HG03571 (cell line): Measurements from ENCODE around the gene PAK1.
A peak's percentile ranks its signal among the peaks of the same experiment; 100 is the strongest.
"Not testable (repeated sequence)": the region's sequence is repeated elsewhere in the genome, so short reads cannot be mapped to it uniquely, and the experiment has no call there.

Source experiments
- ATAC-seq: cut with Tn5 transposase; IDR thresholded peaks from one replicate; pipeline ENCODE4 v1.9.1; 2021; ENCODE audit not compliant: unreplicated experiment

The PAK1 gene

DNA sequence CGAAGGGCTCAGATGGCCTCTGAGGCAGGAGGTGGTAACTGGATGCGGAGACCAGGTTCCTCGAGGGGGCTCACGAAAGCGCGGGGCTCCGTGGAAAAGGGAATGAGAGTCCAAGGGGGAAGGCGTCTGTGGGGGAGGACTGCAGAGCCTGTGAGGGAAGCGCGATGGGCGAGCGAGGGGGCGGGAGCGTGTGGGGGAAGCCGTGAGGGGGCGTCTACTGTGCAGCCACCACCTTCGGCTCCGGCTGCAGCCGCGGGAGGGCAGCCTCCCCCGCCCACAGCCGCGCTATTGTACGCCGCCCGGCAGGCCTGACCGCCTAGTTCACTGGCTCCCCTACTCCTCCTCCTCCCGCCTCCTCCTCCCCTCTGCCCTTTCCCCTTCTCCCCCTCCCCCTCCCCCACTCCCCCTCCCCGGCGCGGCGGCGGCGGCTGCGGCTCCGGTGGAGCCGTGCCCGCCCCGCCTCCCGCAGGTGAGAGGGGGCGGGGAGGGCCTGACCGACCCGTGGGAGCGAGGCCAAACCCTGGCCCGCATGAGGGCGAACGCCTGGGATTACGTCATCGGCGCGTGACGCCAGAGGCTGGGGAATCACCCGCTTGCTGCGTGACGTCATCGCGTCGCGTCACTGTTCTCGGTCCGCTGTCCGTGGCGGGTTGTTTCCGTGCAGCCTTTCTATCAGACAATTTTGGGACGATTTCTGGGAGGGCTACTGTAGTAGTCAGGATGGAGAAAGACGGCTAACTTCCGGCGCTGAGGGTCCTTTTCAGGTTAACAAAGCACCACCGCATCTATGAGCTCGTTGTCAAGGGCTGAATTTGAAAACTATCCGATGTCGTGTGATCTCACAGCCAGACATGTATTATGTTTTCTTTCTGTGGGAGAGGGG lies at the start of gene PAK1:
Gene PAK1 (minus strand): TSS at position 294 of the 883 bp plus-strand sequence. CDS start 81,574 bp downstream, outside the sequence.
- ATAC-seq, result peak; percentile 58

DNA sequence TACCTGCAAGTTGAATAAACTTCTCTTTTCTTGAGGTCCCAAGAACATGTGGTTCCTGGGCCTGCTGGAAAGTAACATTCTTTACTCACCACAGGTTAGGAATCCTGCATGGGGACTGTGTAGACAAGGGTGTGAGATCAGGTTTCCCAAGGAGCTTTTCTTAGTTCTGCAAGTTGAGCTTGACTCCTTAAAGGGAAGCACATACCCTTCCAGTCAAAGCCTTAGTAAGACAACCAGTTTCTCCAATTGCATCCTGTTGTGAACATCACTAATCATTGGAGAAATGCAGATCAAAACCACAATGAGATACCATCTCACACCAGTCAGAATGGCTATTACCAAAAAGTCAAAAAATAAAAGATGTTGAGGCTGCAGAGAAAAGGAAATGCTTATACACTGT lies 48.3 kb upstream of the PAK1 start:
- no peak for ATAC-seq

DNA sequence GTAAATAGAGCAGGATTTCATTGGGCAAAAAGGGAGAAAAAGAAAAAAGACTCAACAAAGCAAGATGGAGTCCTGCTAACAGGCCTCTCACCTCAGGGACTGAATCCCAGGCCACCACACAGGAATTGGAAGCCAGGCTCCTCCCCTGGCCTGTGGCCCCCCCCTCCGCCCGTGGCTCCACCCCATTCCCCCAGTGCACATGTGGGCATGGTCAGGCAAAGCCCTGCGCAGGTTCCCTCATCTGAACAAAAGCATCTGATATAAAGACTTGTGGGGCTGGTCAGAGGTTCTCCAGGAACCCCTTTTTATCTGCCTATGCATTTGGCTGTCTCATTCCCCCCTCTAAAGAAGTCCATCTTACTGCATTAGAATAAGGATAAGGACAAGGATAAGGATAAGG lies 46.0 kb upstream of the PAK1 start:
- no peak for ATAC-seq

DNA sequence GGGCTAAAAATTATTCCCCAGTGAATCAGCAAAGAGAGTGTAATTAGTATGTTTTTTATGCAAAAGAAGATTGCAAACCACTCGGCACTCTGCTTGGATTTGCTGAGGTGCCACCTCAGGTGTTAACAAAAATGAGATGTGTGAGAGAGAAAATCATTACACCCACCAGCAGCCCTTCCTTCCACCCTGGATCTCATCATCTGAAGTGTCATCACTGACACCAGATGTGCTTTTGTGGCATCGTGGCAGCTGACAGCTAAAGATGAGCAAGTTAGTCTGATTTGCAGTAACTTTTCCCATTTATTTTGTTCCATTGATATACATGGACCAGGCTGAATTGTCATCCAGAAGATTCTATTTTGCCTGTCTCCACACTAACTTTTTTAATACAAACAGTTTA lies 44.6 kb upstream of the PAK1 start:
- no peak for ATAC-seq

DNA sequence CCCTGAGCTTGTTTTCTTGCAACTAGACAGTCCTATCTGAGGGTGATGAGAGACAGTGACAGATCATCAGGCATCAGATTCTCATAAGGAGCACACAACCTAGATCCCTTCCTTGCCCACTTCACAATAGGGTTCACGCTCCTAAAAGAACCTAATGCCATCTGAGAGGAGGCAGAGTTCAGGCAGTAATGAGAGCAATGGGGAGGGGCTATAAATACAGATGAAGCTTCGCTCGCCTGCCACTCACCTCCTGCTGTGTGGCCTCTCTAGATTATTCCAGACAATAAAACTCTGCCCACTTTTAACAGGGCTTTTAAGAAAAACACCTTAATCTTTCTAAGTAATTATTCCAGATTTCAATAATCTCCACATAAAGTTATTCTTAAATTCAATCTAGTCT lies 43.9 kb upstream of the PAK1 start:
- ATAC-seq, result no peak

DNA sequence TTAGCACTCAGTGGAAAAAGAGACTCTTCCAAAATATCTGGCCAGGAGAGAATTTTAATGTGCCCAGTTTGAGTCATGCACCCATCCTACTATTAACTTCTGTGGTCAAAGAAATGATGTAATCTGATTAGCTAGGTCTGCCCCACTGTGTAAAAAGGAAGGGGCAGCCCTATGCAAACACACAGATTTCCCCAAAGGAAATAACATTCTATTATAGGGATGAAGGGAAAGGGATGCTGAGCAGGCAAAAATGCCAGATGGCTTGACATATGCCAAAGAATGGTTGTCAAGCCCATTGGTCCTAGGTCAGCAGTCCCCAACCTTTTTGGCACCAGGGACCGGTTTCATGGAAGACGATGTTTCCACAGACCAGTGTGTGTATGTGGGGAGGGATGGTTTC lies 43.3 kb upstream of the PAK1 start:
- ATAC-seq, result no peak

DNA sequence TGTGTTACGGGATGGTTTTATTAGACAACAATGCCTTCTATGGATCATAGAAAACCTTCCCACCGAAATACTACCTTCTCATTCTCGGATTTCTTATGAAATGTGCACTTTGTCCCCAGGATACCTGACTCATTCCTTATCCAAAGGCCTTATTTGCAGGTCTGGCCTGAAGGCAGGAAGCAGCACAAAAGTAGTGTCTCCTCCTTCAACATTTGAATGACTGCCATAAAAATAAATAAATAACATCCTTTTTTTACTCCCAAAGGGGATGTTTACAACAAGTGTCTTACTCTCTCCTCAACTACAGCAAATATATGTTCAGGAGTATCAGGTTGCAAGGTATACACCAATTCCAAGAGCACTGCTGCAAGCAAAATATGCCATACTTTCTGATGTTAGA lies 41.6 kb upstream of the PAK1 start:
- no peak for ATAC-seq

DNA sequence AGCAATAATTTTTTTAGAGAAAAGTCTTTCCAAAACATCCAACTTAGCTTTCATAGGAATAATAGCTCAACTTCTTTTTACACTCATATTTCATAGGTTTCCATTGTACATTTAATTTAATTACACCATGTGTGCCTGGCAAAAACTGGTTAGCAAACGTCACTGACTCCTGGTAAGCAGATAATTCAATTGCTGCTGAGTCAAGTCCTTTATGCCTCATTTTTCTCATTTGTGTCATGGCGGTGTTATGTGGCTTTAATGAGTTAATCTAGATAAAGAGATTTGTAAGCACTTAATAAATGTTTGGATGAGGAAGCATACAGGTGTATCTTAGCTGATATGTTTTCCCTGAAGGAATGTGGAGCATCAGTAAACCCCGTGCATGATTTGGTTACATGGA lies 41.2 kb upstream of the PAK1 start:
- no peak for ATAC-seq

DNA sequence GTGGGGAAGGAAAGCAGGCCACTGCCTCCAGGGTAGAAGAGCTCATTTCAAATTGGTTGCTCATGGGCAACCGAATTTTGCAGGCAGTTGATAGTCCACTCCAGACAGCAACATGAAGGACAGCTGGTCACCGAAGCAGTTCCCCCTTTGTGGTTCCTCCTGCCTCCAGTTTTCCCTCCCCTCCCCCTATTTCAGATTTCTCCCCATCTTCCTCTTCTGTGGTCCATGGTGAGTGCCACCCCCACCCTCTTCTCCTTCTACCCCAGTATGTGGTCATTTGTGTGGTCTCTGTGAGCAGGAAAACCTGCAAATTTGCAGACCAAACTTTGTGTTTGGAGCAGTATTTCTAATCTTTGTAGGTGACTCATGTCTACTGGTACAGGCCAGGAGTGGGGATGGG lies 38.2 kb upstream of the PAK1 start:
- ATAC-seq, result no peak

DNA sequence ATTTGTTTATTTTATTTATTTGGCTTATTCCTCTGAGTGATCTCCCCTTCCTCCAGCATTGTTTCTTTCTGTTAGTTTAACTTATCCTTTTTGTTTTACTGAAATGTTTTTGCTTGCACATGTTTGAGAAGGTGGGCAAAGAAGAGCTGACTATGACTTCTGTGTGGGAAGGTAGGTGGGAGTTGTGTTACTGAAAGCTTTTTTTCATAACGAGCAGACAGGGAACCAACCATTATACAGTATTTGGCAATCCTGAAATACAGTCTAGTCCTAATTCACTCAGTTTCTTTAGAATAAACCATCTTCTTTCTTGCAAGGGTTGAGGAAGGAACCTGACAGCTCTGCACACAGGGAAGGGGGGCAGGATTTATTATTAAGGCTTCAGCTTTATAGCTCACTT lies 37.0 kb upstream of the PAK1 start:
- no peak for ATAC-seq

DNA sequence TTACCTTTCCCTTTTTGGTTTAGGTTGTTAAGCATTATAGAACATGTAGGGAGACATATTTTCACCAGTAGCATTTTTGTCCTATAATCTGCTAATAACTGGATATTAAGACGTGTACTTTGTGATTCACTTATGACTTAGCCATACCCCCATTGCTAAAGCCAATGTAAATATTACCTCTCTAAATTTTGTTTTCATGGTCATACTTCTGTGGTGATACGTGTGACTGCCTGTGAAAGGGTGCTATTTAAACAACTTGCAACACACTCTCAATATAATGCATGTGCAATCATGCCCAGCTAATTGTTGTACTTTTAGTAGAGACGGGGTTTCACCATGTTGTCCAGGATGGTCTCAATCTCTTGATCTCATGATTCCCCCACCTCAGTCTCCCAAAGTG lies 36.2 kb upstream of the PAK1 start:
- no peak for ATAC-seq

DNA sequence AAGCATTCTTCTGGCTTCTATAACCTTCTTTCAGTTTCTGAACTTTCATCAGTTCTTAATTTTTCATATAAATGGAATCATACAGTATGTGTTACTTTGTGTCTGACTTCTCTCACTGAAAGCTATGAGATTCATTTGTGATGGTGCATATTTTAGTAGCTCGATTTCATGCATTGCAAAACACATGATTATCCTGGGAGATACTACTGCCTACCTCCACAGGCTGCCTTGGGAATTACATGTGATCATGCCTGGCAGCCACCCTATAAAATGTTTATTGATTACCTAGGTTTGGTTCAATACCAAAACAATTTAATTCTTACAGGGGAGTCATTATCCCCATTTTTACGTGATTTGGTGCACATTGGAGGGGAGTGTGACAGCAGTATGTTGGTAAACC lies 34.1 kb upstream of the PAK1 start:
- ATAC-seq, result no peak

DNA sequence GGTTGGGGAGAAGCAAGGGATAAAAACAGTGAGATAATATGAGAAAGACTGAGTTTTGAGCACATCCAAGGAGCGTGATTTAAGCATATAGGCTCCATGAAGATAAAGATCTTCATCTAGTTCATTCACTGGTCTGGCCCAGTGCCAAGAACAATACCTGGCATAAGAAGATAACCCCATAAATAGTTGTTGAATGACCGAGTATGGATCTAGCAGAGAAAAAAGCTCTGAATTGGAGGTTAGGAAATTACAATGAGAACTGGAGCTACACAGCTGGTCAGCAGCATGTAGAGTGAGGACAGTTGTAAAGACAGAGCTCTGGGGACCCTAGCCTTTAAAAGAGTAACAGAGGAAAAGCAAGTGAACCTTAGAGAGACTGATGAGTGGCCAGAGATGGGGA lies 33.0 kb upstream of the PAK1 start:
- ATAC-seq, result no peak

DNA sequence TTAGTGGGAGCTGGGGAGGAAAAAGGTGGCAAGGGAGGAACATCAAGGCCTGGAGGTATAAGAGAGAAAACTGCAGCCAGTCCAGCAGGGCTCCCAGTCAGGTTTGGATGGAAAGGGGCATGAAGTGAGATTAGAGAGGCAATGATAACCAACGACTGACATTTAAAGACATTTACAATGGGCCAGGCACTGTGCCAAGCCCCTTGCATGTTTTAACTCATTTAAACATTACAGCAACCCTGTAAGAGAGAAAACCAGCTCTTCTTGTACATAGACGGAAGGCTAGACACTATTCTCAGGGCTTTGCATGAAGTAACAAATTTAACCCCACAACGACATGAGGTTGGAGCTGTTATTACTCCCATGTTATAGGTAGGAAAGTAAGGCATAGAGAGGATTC lies 32.1 kb upstream of the PAK1 start:
- ATAC-seq, result no peak

DNA sequence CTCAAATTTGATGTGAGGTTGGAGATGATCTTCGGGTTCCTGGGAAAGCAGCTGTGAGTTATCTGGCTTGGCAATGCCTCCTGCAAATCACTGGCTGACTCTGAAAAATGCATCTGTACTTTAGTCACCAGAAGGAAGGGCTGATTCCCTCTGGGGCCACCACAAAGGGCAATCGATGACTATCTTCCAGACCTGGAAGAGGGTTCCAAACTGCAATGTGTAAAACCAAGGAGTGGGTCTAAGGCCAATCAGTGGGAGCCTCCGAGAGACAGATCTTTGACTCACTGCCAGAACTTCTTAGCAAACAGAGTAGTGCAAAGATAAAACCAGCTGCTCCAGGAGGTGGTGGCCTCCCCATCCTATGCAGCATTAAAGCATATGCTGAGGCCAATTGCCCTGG lies 29.1 kb upstream of the PAK1 start:
- no peak for ATAC-seq

DNA sequence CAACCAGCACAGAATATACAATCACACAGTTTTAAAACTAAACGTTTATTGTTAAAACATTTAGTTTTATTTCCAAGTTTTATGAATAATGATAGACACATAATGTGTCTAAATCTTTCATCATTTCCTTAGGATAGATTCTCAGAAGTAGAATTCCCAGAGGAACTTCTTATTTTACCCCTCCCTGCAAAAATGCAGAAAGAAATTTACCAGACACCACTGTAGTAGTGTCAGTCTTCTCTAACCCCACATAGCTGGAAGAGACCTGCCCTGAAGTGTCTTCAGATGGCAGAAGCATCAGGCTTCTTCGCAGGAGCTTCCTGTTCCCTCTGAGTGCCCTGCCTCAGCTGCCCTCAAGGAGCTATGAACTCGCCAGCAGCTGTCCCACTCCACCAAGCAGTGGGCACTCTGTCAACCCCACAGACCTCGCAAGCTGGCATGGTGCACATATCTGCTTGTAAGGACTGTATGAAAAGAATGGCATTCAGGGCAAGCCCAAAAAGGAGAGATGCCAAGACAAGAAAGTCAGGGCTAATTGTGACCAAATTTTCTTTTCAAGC lies 28.5 kb upstream of the PAK1 start:
- ATAC-seq, result no peak

DNA sequence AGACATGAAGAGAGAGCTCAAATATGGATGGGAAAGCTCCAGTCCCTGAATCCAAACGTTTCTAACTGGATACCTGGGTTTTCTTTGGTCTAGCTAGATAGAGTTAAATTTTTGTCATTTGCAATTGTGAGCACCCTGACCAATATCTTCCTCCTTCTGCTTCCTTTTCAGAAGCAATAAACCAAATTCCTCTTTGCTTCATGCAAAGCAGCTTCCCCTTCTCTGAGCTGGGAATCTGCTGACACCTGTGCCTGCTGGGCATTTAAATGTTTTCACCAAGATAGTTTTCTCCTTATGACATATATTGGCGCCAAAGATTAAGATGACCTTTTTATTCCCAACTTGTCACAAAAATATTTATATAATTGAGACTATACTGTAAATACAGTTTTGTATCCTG lies 27.9 kb upstream of the PAK1 start:
- ATAC-seq, result no peak

DNA sequence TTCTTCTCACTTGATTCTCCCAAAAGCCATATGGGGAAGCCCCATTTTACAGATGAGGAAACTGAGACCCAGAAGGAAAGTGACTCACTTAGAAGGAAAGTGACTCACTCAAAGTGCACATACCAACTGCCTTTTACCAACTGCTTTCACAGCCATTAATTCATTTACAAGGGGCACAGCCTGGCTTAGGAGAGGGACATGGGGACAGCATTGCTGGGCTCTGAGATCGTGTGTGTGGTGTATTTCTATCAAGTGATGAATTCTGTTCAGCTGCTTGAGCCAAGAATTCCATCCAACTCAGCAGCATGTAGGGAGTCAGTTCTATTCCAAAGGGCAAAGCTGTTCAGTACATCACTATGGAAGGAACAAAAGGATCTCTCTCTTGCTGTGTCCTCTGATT lies 23.5 kb upstream of the PAK1 start:
- no peak for ATAC-seq

DNA sequence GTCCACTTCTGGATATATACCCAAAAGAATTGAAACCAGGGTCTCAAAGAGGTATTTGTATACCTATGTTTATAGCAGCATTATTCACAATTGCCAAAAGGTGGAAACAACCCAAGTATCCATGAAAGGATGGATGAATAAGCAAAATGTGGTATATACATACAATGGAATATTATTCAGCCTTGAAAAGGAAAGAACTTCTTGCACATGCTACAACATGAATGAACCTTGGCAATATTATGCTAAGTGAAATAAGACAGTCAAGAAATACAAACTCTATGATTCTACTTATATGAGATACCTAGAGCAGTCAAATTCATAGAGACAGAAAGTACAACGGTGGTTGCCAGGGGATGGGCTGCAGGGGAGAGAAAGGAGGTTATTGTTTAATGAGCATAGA lies 21.6 kb upstream of the PAK1 start:
- no peak for ATAC-seq

DNA sequence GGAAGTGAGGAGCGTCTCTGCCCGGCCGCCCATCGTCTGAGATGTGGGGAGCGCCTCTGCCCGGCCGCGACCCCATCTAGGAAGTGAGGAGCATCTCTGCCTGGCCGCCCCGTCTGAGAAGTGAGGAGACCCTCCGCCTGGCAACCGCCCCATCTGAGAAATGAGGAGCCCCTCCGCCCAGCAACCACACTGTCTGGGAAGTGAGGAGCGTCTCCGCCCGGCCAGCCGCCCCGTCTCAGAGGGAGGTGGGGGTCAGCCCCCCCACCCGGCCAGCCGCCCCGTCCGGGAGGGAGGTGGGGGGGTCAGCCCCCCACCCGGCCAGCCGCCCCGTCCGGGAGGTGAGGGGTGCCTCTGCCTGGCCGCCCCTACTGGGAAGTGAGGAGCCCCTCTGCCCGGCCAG lies 16.1 kb upstream of the PAK1 start:
- ATAC-seq, result not testable (repeated sequence)

DNA sequence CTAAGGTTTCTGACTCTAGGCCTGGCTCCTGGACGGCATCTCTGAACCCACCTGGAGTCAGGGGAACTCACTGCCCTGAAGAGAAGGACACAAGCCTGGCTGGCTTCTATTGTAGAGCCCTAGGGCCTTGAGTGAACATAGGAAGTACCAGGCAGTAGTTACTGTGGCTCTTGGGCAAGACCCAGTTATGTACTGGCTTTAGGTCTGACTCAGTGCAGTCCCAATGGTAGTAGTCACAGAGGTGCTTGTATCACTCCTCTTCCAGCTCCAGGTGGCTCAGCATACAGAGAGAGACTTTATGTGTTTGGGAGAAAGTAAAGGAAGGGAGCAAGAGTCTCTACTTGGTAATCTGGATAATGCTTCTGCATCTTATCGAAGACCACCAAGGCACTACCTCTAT lies 13.9 kb upstream of the PAK1 start:
- ATAC-seq, result no peak

DNA sequence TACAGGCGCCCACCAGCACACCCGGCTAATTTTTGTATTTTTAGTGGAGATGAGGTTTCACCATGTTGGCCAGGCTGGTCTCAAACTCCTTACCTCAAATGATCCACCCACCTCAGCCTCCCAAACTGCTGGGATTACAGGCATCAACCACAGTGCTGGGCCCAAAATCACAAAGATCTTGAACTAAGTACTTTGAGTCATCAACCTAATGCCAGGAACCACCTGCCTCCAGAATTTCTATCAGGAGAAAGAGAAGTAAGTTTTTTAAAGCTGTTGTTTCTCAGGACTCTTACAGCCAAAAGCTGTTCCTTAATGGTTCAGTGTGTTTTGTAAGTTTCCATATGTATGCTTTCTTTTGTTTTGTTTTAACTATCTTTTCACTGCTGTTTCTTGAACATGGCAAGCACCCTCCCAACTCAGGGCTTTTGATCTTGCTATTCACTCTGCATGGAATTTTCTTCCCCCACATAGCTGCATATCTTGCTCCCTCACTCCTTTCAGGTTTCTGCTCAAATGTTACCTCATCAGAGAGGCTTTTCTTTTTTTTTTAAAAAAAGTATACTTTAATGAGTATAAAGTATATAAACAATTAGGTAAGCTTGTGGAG lies 6.0 kb upstream of the PAK1 start:
- no peak for ATAC-seq
